Stimulated activated CD4-positive, alpha-beta T cell treated with anti-CD3 and anti-CD28 coated beads, Interleukin-1b, Interleukin-23, amount 100 ng/mL, for 1 hour (primary cell): ENCODE measurements around the gene FNBP1.

ENCODE experiments used
- DNase-seq, 2 donors: peaks; one replicate each; pipeline ENCODE4 v3.0.0-alpha.2; 2020; ENCODE audit warnings: low read depth in 2 of 2

The FNBP1 gene

DNA sequence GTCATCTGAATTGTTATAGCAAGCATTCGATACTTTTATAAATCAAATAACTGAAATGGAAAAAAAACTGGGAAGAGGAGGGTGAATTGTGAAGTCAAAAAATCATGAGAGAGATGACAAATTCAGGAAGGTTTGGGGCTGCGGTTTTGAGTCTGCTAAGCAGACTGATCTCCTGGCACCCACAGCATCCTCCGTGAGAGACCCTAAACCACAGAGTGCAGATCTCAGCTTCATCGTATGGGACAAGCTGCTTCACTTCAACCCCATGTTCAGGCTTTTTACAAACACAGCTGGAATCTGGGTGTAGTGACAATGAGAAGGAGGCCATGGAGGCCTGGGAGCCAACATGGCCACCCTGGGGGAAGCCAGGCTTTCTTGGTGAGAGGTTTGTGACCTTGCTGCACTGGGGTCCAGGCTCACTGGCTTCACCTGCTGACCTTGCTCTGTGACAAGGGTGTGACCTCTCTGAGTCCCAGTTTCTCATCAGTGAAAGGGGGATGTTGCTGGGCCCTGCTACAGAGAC is 188.3 kb downstream of the FNBP1 start:
- DNase-seq: no peak

DNA sequence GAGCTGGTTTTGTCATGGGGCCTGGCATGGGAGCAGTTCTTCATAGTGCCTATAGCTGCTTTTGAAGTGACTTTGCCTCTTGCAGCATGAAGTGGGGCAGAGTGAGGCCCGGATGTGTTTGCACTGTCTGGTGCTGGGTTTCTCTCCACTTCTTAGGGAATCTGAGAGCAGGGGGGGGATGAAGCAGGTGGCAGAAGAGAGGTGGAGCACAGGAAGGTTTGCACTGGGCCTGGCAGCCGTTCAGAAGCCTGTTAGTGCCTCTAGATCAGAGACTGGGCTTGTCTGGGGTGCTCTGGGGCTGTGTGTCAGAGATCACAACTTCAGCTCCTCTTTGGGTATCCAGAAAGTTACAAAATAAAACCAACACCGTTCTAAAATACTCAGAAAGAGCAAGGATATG is 189.4 kb downstream of the FNBP1 start:
- DNase-seq: no peak

DNA sequence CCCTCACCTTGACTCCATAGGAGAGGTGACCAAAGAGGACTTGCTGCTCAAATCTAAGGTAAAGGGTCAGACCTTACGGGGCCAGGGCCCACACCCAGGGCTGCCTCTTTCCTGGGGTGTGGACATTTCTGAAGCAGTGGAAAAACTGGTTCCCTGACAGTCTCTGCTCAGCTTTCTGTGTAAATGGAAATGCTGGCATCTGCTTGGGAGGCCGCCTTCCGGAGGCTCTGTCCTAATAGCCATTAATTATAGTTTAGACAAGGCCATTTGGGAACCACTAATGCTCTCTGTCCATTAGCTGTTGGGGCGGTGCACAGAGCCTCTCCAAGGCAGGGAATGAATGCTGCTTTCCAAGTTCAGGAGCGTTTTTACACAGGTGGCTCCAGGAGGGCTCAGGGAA is 190.4 kb downstream of the FNBP1 start:
- no peak for DNase-seq

DNA sequence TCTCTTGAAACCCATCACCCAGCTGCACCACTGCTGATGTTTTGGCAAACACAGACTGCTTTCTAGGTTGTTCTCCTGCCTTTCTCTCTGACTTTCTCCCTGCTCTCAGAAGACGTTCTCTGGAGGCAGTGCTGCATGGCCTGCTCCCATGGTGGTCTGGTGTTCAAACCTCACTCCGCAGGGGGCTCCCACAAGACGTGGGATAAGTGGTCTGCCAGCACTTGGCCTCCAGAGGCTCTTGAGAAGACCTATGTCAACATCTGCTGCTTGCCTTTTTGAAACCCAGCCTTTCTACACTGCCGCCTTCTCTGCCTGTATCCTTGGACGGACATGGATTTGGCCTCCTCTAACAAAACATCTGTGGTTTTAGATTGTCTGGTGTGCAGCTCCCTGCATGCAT is 191.2 kb downstream of the FNBP1 start:
- DNase-seq: no peak

DNA sequence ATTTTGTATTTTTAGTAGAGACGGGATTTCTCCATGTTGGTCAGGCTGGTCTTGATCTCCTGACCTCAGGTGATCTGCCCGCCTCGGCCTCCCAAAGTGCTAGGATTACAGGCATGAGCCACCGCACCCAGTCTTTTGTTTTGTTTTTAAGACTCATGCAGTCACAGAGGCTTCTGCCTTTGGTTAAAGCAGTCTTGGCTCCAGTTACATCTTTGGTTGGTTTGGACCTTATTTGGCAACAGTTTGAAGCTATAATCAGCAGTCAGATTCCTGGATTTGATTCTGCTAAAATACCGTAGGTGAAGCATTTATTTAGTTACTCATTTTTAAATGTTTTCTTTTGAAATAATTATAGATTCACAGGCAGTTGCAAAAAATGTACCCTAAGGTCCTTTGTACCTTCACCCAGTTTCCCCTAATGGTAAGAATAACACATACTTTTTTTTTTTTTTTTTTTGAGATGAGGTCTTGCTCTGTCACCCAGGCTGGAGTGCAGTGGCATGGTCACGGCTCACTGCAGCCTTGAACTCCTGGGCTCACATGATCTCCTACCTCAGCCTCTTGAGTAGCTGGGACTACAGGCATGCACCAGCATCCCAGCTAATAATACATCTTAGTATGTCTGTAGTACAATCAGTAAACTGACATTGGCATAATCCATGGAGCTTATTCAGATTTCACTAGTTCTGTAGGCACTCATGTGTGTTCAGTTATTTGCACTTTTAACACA is 192.0 kb downstream of the FNBP1 start:
- DNase-seq: no peak

DNA sequence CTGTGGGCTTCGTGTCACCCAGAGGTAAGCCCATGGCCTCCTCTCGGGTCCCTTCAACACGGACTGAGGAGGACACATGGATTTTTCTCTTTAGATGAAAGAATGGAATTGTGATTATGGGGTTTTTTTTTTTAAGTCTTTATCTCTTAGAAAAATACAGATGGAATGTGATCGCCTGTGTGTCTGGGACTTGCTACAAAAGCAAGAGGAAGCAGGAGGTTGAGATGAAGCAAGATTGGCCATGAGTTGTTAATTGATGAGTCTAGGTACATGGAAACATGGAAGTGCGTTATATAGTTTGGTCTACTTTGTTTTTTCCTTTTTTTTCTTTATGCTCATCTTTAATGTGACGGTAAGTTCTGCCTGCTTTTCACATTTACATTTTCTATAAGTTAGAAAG is 193.1 kb downstream of the FNBP1 start:
- no peak for DNase-seq

DNA sequence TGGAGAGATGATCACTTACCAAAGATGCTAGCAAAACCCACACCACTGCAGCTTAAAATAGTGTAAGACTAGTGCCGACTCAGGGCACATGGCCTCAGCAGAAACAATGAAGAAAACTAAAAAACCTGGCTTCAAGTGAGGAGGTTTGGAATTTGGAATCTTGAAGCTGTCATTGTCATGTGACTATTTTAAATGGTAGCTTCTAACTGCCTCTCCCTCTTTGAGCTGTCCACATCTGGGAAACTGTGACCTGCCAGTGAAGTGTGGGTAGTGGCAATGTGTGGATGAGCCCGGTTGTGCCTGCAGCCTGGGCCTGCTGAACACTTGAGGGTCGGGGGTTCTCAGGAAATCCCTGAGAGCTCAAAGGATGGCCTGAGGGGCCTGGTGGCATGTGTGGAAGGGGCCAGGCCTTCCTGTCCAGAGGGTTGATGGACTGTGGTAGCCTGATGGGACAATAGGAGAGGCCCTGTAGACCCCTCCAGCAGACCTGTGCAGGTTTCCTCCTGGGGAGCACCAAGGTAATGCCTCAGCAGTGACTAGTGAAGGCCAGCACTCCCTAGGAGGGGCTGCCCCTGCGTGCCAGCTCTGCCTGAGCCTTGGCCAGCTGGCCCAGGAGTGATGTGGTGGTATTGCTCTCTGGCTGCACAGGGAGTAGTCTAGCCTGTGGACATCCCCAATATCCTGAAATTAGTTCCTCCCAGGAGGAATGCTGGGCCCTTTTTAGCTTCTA is 194.1 kb downstream of the FNBP1 start:
- DNase-seq: no peak

DNA sequence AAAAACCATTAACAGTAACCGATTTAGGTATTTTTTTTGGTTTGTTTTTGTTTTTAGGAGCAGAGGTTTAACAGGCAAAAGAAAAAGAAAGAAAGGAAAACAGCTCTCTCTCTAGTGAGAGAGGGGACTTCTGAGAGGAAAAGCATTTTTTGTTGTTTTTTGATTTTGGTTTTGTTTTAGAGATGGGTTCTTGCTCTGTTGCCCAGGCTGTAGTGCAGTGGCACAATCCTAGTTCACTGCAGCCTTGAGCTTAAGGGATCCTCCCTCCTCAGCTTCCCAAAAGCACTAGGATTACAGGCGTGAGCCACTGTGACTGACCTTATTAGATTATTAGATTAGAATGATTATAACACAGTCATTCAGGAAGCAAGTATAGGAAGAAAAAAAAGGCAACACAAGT is 197.6 kb downstream of the FNBP1 start:
- DNase-seq: no peak

DNA sequence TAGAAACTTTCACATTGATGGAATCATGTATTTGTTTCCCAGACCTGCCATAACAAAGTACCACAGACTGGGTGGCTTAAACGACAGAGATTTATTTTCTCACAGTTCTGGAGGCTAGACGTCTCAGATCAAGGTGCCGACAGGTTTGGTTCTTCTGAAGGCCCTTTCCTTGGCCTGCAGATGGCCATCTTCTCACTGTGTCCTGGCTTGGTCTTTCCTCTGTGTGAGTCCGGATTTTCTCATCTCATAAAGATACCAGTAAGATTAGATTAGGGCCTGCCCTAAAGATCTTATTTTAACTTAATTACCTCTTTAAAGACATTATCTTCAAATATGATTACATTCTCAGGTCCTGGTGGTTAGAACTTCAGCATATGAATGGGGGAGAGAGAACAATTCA is 201.9 kb downstream of the FNBP1 start:
- DNase-seq: no peak

DNA sequence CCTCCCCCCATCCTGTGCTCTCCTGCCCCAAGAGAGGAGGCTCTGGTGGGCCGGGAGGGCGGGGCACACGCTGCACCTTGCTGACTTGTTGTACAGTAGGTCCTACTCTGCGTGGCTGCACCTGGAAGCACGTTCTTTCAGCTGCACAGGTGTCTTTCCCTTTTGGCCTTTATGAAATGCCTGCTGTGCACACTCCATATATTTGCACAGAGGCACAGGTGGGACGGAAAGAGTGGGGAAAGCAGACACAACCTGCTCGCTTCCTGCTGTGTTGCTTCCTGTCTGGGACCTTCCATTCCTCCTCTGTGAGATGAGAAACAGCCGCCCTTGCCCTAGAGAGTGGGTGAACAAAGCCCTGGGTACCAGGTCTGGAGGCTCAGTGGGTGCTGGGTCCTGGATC is 203.0 kb downstream of the FNBP1 start:
- no peak for DNase-seq

DNA sequence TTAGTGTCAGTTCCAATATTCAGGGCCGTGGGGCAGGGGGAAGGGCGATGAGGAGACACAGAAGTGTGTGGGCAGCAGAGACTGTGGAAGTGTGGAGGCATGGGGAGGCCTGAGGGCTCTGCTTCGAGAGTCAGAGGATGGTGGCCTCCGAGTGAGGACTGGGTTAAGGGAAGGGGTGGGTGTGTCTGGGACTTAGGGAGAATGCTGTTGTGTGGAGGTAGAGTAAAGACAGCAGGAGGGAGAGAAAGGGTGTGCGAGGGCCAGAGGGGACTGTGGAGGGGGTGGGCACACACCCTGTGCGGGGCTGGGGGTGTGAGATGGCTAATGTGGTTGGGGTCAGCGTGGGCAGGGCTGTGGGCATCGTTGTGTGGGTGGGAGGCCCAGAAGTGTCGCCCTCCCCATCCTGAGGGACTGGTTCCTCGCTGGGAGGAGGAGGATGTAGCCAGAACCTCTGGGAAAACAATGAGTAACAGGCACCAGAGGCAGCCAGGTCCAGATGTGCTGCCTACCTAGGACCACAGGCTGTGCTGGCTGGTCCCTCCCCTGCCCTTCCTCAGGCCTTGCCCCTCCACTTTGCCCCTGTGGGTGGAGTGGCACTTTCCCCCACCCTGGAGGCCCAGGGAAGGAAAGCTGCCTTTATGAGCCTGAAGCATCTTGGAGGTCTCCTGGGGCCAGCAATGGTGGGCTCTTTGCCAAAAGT is 203.5 kb downstream of the FNBP1 start:
- no peak for DNase-seq

DNA sequence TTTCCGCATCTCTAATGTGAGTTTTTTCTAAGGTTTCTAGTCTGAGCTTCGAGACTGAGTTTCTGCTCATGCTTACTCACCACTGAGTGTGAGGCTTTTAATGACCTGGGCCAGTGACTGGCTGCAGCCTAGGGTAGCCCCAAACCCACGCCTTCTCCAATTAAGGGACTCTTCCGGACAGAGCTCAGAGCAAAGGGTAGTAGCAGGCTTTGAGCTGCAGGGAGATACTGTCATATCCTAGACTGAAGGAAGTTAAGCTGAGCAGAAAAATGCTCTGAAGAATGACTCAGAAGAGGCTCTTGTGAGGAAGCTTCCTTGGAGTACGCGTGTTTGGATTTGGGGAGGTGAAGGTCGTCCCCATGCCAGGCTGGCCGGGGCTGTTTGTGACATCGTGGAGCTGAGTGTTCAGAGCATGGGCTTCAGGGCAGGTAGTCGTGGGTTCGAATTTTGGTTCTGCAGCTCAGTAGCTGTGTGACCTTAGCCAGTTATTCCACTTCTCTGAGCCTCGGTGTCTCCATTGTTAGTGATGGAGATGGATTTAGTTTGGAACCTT is 204.2 kb downstream of the FNBP1 start:
- no peak for DNase-seq
